GM04504 (cell line): ENCODE data around the gene TMTC2.
"Not testable (repeated sequence)": the region's sequence is repeated elsewhere in the genome, so short reads cannot be mapped to it uniquely, and the experiment has no call there.

Source experiments
- DNase-seq: peaks from one replicate; pipeline ENCODE4 v3.0.0-alpha.2; 2012; ENCODE audit warnings: low read depth

TMTC2 gene

DNA sequence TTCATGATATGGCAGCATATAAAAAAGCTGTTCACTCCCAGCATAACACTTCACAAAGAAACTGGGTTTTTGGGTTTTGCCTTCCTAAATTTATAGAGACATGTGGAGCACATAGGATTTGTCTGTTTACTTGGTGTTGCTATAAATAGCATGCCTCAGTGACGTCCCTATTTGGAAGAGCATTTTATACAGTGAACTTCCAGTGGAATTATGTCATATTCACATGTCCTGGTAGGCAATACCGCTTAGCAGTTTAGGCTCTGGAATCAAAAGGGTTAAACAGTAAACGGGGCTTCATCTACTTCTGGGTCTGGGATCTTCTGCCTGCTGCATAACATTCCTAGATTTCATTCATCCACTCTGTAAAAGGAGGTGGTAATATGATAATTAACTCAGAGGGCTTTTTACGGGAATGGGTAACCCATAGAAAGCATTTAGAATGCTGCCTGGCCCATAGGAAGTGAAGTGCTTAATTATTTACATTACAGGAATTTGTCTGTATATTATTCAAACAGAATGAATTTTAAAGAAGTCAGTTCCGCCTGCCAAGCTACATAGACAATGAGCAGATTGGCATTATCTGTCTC lies 396.1 kb downstream of the TMTC2 start:
- DNase-seq, result no peak

DNA sequence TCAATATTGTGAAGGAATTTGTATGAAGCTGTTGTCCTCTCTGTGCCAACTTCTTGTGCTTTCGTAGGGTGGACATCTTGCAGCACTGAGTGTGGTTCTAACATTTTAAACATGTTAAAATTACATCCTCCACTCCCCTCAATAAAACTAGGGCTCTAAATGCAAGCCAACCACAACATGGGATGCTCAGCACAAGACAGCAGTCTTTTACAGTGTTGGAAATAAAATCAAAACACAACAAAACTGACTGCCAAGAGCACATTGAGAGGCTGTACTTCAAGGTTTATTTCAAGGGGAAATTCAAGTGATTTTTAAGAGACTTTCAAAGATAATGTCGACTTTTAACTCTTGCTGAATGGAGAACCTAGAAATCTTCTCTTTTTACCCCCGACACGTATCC lies 396.9 kb downstream of the TMTC2 start:
- no peak for DNase-seq

DNA sequence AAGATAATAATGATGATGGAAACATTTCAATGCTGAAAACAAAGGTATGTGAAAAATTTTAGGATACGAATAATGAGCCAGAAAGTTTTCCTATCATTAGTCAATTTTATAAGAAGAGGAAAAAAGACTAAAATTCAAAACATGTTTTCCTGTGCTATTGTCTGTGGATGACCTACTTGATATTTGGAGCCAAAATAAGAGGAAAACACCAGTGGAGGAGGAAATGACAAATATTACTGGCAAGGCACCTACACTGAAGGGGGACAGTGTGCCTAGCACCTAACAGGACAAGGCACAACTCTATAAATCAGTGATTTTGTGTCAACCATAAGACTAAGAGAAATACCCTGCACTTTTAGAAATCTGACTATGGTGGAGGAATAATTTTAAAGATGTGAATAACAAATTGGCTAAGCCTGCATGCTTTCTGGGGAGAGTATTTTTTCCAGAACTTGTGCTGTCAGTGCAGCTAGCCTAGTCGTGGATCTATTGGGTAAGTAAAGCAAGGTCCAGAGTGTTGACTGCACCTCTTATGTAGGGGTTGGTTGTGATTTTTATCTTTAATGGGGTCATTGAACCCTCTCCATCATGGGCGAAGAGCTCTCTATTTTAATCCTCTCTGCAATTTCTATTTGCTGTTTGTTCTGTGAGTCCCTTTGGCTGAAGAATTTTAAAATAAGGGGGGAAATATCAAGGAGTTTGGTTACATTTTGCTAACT lies 398.0 kb downstream of the TMTC2 start:
- DNase-seq, result no peak

- DNase-seq, result no peak
These were observed 399.3 kb downstream of the TMTC2 start for GRCh38 chr12:83086023-83086422.

GRCh38 chr12:83089575-83089974 lies 402.9 kb downstream of the TMTC2 start:
- no peak for DNase-seq

DNA sequence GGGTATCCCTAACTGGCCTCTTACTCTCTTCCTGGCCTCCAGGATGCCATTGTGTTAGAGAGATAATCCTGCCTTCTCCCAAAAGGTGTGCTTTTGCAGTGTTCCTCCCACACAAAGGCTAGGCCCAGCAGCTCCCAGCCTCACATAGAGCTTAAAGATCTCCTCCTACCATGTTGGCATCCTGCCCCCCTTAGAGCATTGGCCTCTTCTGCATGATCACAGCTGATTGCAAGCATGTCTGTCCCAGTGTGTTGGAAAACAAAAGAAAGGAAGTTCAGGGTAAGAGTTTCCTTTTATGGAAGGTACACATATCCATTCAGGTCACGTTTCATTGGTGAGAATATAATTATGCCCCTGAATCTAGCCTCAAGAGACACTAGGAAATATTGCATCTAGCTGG lies 405.4 kb downstream of the TMTC2 start:
- no peak for DNase-seq

DNA sequence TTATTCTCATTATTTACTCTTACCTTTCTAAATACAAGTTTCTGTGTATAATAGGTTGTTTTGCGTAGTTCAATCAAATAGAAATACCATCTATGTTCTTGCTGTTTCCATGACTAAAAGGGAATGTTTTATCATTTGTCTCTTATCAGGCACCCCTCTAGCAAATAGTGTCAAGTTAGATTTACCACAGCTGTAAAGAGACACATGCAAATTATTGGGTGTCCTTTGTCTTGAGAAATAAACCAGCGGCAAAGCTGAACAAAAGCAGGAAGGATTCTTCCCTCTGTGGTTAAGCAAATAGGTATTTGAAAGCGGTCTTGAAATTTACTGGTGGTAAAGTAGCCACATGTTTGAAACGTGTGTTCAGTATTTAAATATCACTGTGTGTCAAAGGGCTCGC lies 405.9 kb downstream of the TMTC2 start:
- no peak for DNase-seq

DNA sequence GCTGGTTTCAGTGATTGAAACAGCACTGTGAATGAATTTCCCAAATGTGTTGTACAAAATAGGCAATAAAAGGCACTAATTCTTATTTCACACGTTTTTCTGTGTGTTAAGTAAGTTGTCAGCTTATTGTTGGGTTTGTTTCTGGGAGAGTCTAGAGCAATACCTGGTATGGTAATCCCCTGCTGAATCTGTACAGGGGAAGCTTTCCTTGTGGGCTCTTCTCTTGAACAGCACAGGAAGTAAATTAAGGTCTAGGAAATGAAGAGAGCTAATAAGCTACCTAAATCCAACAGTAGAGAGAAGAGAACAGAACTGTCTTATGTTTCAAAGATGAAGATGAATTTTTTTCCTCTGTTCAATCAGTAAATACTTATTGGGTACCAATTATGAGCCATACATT lies 406.7 kb downstream of the TMTC2 start:
- DNase-seq, result no peak

DNA sequence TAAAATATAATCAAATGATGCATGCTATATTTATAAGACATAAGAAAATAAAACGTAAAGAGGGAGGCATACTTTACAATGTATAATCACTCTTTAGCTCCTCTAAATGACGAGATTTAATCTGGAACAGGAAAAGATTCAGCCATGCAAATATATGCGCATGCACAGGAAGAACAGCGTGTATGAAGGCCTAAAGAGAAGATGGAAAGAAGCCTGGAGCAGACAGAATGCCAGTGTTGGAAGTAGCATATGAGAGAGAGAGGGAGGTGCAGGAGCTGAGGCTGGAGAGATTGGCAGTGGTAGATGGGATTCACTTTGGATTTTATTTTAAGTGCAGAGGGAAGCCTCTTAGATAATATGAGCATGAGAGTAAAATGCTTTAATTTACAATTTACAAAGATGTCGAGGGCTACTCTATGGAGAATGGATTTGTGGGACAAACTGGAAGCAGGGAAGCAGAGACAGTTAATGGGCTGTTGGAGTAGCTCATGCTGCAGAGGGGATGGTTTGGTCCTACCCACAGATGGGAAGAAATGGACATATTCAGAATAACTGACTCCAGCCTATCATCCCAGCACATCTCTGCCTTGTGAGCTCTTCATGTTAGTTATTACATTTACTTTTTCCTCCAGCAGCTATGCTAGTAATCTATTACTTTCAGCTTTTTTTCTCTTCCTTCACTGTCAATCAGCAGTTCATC lies 411.1 kb downstream of the TMTC2 start:
- no peak for DNase-seq

GRCh38 chr12:83099436-83099835 lies 412.7 kb downstream of the TMTC2 start:
- DNase-seq, result no peak

DNA sequence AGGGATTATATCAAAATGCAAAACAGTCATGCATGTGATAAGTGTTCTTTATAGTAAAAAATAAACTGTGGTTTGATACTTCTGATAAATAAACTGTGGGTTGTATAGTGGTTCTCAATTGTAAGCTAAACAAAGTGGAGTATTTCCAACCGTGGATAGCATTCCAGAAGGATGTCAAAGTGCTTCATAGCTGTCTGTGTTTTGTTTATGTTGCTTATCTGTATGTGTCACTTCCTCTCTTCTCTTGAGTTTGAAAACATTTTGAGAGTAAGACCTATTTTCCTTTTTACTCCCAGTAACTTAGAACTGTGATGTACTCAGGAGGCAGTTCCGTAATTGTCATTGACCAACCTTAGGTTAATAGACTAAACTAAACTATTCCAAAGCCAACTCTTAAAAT lies 415.8 kb downstream of the TMTC2 start:
- DNase-seq, result no peak

GRCh38 chr12:83106873-83107272 lies 420.2 kb downstream of the TMTC2 start:
- no peak for DNase-seq

DNA sequence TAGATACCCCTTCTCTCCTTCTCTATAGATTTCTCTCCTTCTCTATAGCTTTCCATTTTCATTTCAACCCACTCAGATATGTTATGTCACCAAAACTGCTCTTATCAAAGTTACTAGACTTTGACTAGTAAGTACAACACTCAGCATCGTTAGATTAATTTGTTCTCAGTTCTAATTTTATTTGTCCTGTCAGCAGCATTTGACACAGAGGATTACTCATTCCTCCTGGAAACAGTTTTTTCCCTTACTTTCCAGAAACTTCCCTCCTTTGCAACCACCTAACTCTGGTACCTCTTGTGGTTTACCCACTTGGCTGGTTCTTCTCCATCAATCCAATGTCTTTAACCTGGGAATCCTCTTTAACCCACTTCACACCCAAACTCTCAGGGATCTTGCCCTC lies 423.7 kb downstream of the TMTC2 start:
- DNase-seq, result no peak

GRCh38 chr12:83113945-83114344 lies 427.2 kb downstream of the TMTC2 start:
- no peak for DNase-seq

DNA sequence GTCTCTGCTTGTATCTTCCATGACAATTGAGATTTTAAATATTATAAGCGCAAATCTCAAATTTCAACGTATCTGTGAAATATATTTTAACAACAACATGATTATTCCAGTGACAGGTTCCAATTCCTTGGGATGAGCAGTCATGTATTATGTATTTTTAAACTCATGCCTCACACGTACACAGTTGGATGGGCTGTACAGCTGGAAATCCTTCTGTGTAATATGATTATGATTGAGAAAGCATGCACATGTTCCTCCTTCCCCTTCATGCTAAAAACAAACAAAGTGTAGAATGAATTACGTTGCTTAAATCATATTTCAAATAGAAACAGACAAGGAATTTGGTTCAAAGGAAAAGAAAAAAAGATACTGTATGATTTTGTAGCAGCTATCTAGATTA lies 428.3 kb downstream of the TMTC2 start:
- no peak for DNase-seq

GRCh38 chr12:83117926-83118325 lies 431.2 kb downstream of the TMTC2 start:
- not testable (repeated sequence) for DNase-seq

GRCh38 chr12:83121897-83122622 lies 435.4 kb downstream of the TMTC2 start:
- no peak for DNase-seq

GRCh38 chr12:83122623-83122934 lies 435.9 kb downstream of the TMTC2 start:
- no peak for DNase-seq

DNA sequence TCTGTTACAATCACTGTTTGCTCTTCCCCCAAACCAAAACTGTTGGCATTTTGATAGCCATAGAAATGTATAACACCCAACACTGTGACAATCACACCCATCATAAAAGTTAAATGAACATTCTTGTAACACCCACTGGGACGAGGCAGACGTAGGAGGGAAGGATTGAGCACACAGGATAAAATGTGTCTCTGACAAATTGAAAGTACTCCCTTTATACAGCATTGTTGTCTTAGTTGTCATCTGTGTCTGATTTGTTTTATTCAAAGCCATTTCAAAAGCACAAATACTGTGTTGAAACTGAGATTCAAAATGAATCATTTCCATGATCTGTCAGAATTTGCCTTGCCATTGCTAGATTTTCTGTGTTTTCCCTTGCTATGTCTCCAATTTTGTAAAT lies 436.3 kb downstream of the TMTC2 start:
- no peak for DNase-seq

- DNase-seq, result no peak
These were observed 441.8 kb downstream of the TMTC2 start for GRCh38 chr12:83128540-83128939.

DNA sequence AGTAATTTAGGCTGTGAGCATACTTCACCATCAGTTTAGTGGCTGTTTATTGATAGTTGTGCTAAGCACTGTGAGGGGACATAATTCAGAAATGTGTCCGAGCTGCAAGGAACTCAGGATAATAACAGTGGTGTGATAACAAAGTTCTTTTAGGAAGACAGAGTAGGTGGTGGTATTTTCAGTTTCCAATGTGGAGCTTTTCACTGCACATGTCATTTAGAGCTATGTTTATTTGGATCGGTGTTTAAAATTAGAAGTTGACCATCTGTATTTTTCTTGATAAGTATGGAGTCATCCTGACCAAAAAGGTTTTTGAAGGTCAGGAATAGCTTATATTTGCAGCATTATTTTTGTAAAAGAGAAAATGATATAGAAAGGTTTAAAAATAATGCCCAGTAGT lies 443.5 kb downstream of the TMTC2 start:
- DNase-seq, result no peak

DNA sequence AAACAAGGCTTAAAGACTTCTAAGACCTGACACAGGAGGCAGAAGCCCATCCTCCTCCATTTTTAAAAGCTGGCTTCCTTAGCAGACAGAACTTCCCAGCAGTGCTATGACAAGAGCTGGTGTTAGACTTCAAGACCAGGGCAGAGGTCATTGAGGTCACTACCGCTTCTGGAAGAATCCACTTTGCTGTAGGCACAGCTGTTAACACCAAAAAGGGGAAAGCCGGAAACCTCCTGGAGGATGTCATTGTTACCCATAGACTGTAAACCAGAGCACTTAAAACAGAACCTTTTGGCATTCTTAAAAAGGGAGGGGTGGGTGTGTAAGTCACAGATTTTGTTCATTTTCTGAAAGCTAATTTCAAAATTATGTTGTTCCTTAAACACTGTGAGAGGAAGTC lies 445.7 kb downstream of the TMTC2 start:
- DNase-seq, result no peak

- DNase-seq, result no peak
These were observed 449.7 kb downstream of the TMTC2 start for GRCh38 chr12:83136411-83136810.
